AG04449 (cell line): Measurements from ENCODE around the gene BRMS1L.

Experiments used
- CTCF ChIA-PET: fragments of 350-600 bp; formaldehyde crosslinking; extraction: SDS; loops from one replicate; lab custom pipeline; 2021; ENCODE audit warnings: antibody characterized with exemption; lab: Yijun Ruan, JAX
- POLR2A ChIA-PET: fragments of 400-600, 350-600 bp; formaldehyde crosslinking; extraction: SDS; loops from one replicate; lab custom pipeline; 2020; ENCODE audit warnings: antibody characterized with exemption, inconsistent platforms; lab: Yijun Ruan, JAX
- DNase-seq: peaks from one replicate; pipeline ENCODE4 v3.0.0-alpha.2; 2010; ENCODE audit warnings: low read depth, low spot score
- H3K4me3 ChIP-seq: 2 replicates; pipeline ENCODE4 v1.5.1; 2011; ENCODE audit warnings: low read depth, mild to moderate bottlenecking, control low read depth, low read length
- TF ChIP-seq, protein P1 (sequence below): IDR thresholded peaks from one replicate; pipeline ENCODE4 v1.5.1; 2011; ENCODE audit warnings: mild to moderate bottlenecking, moderate library complexity, low read length, control low read depth, inconsistent platforms; ENCODE audit not compliant: insufficient read depth; ENCODE audit errors: missing control alignments

The BRMS1L gene

GRCh38 chr14:35858521-35859209 is 32.5 kb downstream of the BRMS1L start:
- POLR2A ChIA-PET: no interaction called here
- CTCF ChIA-PET: no interaction called here
- H3K4me3 ChIP-seq: no peak overlapping the region
- no peak for DNase-seq
- TF ChIP-seq, protein P1, sequence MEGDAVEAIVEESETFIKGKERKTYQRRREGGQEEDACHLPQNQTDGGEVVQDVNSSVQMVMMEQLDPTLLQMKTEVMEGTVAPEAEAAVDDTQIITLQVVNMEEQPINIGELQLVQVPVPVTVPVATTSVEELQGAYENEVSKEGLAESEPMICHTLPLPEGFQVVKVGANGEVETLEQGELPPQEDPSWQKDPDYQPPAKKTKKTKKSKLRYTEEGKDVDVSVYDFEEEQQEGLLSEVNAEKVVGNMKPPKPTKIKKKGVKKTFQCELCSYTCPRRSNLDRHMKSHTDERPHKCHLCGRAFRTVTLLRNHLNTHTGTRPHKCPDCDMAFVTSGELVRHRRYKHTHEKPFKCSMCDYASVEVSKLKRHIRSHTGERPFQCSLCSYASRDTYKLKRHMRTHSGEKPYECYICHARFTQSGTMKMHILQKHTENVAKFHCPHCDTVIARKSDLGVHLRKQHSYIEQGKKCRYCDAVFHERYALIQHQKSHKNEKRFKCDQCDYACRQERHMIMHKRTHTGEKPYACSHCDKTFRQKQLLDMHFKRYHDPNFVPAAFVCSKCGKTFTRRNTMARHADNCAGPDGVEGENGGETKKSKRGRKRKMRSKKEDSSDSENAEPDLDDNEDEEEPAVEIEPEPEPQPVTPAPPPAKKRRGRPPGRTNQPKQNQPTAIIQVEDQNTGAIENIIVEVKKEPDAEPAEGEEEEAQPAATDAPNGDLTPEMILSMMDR: no peak

DNA sequence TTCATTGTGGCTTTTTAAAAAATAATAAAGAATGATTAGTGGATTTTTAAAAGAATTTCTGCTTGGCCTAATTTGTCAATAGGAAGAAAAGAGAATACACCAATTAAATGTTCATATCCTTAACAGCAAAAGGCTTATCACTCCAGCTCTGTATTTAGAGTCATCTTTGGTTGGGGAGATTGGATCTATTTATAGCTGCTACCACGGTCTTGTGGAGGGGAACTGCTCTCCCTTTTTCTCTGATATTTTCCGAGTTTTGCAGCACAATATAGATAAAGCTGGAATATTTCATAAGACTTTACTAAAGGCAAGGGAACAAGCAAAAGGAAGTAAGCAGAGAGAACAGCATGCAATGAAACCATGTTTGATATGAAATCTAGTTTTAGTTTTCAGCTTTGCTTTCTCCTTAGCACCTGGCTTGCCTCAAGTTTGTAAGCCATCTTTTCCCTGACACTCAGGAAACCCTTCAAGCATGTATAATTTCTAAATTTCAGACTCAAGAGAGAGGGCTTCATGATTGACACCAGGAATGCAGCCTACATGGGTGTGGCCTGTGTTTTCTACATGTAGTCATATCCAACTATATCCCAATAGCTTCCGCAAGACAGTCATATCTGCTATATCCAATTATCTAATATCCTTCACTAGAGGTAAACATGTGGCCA is 35.2 kb downstream of the BRMS1L start:
- no peak overlapping the region for H3K4me3 ChIP-seq
- POLR2A ChIA-PET: no interaction called here
- no peak for DNase-seq
- CTCF ChIA-PET: interaction anchor here (0.7 kb wide), 1 partner anchor 47 kb away, joined by 4 read pairs; no protein-coding TSS in a partner anchor
- TF ChIP-seq, protein P1: no peak

DNA sequence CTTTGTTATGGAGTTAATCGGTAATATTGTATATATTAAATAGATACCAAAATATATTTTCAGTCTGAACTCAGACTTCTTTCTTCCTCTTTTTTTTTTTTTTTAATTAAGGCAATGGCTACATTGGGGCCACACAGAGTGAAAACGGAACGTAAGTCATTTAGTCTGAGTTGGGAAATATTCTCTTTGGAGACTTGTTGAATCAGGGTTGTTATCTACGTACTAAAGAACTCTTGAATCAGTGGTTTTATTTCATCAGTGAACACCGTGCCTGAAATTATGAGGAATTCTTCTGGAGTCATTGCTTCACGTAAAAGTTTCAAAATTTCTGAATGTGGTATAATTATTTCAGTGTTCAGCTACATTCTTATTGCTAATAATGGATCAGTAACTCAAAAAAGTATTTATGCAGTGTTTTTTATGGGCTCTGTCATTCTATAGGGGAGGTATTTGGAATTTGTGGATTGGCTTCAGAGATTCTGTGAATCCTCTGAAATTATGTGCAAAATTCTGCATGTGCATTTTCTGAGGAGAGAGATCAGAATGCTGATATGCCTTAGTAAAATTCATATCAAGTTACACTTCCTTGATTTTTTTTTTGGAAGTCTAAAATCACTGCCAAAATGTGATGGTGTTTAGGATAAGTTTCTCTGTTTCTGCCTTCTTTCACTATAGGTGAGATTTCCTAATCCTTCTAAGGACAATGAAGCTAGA is 39.6 kb downstream of the BRMS1L start:
- ChIA-PET CTCF (interaction anchor here (1.5 kb wide), 1 partner anchor 18 kb away, joined by 4 read pairs; no protein-coding TSS in a partner anchor), POLR2A (no interaction called here)
- no peak for DNase-seq
- H3K4me3 ChIP-seq: no peak overlapping the region
- TF ChIP-seq, protein P1: no peak

GRCh38 chr14:35866595-35867279 is 40.6 kb downstream of the BRMS1L start:
- DNase-seq: no peak
- H3K4me3 ChIP-seq: no peak overlapping the region
- ChIA-PET POLR2A (no interaction called here), CTCF (interaction anchor here (1.4 to 1.5 kb wide), 2 partner anchors 13 to 17 kb away, joined by 3 to 4 read pairs; no protein-coding TSS in a partner anchor)
- TF ChIP-seq, protein P1: no peak

DNA sequence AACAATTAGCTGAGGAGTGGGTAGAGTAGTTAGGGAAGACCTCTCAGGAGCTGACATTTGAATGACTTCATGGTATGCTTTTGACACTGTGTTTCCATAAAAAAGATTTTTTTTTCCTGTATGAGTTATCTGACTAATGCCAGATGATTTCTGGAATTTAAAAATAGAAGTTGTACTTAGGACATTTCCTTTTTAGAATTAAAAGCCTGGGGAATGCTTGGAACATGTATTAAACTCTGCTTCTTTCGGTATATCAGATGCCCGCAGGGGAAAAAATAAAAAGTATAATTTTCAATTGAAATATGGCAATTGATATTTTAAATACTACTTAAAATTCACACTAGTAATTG is 41.1 kb downstream of the BRMS1L start:
- TF ChIP-seq, protein P1: no peak
- ChIA-PET POLR2A (no interaction called here), CTCF (interaction anchor here (1.4 to 1.5 kb wide), 2 partner anchors 12 to 16 kb away, joined by 3 to 4 read pairs; no protein-coding TSS in a partner anchor)
- no peak for DNase-seq
- H3K4me3 ChIP-seq: no peak overlapping the region
